HG03469 (cell line): ENCODE measurements around the gene ICAM3.
"Not testable (repeated sequence)": the region's sequence is repeated elsewhere in the genome, so short reads cannot be mapped to it uniquely, and the experiment has no call there.

Source experiments
- ATAC-seq: cut with Tn5 transposase; IDR thresholded peaks from one replicate; pipeline ENCODE4 v1.9.1; 2021; ENCODE audit warnings: mild to moderate bottlenecking, moderate library complexity, moderate number of reproducible peaks; ENCODE audit not compliant: unreplicated experiment

ICAM3 gene

GRCh38 chr19:10352764-10353671, 13.6 kb upstream of the ICAM3 start:
- ATAC-seq: no peak

DNA sequence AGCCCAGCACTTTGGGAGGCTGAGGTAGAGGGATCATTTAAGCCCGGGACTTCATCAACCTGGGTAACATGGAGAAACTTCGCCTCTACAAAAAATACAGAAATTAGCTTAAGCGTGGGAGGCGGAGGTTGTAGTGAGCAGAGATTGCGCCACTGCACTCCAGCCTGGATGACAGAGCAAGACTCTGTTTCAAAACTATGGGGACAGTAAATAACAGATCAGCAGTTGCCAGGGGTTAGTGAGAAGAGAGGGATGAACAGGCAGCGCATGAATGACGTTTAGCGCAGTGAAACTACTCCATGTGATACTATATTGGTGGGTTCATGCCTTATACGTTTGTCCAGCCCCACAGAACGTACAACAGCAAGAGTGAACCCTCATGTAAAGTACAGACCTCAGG, 7.1 kb upstream of the ICAM3 start:
- no peak for ATAC-seq

DNA sequence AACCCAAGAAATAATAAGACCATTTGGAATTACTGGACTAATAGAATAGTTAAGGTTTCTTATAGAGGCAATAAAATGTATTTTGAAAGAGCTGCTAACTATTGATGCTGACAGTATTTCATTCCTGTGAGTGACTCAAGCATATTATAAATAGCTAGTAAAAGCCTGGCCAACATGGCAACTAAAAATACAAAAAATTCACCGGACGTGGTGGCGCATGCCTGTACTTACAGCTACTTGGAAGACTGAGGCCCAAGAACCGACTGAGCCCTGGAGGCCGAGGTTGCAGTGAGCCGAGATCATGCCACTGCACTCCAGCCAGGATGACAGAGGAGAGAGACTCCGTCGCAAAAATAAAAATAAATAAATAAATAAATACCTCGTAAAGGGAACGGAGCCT, 5.4 kb upstream of the ICAM3 start:
- ATAC-seq: no peak

GRCh38 chr19:10343495-10343894, 4.1 kb upstream of the ICAM3 start:
- ATAC-seq: no peak

DNA sequence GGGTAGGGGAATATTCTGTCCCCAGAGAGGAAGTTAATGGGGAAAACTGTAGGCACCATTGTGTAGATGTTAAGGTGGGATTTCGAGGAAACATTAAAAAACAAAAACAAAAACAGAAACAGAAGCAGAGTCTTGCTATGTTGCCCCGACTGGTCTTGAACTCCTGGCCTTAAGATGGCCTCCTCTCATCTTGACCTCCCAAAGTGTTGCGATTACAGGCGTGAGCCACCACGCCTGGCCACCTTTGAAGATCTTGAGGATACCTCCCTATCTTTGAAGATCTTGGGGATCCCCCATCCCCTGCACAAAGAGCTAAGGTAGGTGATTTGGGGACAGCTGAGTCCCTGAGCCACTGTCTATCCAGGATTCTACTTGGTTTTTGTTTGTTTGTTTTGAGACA, 553 bp upstream of the ICAM3 start:
- no peak for ATAC-seq

GRCh38 chr19:10338940-10339339, 484 bp downstream of the ICAM3 start:
- ATAC-seq: no peak

- ATAC-seq: not testable (repeated sequence)
Measured at GRCh38 chr19:10336725-10337124, 2.7 kb downstream of the ICAM3 start.

- ATAC-seq: no peak
Measured at GRCh38 chr19:10335352-10335985, 4.0 kb downstream of the ICAM3 start.

- no peak for ATAC-seq
Measured at GRCh38 chr19:10334588-10335351, 4.7 kb downstream of the ICAM3 start.

DNA sequence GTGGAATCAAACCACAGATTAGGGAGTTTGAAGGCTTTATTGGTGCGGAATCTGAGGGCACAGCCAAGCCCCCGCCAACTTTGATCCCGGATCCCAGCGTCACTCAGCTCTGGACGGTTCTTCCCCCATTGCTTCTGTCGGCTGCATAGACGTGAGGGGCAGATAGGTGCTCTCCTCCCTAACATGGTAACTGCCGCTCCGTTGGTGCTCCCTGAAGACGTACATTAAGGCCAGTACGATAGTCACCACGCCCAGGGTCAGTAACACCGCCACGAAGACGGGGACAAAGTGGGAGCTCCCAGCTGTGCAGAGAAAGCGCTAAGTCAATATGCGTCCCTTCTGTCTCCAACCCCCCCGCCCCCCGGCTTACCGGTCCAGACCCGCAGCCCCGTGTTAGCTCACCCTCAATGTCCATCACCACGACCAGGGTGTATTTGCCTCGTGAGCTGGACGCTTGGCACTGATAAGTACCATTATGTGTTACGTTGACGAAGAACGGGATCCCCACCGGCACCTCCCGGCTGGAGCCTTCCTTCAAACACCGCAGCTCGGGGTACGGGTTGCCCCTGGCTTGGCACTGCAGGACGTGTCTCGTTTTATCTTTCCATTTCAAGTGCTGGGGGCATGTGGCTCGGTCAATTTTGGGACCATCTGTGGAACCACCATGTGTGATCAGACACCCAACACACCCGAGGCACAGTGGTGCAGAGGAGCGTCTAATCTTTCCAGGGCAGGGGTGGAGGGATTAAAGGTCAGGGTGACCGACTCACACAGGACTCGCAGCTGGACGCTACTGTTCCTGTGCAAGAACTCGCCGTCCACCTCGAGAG, 5.5 kb downstream of the ICAM3 start:
- no peak for ATAC-seq

- ATAC-seq: peak; percentile 47
Measured at GRCh38 chr19:10332965-10333757, 6.3 kb downstream of the ICAM3 start, which contains the start of gene RAVER1. Gene RAVER1, minus strand, starts transcription at chr19:10333529. Its CDS starts 22 bp downstream, at chr19:10333507.

DNA sequence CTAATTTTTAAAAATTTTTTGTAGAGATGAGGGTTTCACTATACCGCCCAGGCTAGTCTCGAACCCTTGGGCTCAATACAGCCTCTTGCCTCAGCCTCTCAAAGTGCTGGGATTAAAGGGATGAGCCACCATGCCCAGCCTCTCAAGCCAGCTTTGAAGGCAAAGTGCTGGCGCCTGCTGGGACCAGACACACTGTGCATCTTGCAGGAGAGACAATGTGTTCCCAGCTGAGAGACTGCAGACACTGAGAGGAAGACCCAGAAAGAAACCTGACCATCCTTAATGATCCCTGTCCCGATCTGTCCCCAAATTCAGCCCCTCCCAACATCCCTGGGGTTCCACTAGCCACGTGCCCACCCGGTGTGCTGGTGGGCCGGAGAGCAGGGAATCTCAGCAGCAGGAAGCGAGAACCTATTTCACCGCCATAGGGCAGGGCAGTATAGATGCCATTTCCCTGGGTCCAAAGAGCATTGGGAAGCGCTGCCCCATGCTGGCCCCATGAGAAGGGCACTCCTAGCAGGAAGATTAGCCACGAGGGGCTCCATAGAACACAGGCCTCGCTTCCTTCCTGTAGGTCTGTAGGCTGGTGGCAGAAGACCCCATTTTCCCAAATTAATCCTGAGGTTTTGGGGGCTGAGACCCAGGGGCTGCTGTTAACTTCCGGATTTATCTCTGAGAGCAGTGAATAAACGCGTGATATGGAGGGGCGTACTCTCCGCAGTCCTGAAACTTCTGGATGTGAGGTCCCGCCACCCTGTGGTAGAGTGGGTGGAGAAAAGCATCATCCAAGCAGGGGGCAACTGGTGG, 7.1 kb downstream of the ICAM3 start:
- ATAC-seq: no peak

GRCh38 chr19:10329555-10329954, 9.9 kb downstream of the ICAM3 start:
- ATAC-seq: no peak

GRCh38 chr19:10328558-10329429, 10.6 kb downstream of the ICAM3 start:
- no peak for ATAC-seq

DNA sequence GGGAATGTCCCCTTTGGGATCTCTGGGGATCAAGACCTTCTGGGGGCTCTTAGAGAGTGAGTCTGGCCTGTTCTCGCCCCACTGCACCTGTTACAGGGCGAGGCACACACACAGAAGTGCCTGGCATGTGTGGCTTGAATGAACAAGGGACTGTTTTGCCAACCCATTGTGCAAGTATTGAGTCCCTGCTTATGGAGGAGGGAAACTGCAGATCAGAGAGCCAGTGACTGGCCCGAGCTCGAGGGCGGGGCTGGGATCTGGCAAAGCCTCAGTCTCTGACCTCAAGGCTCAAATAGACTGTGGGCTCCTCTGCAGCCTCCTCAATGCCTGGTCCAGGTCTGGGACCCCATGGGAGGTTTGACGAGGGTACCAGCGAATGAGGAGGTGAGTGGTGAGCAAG, 11.6 kb downstream of the ICAM3 start:
- no peak for ATAC-seq

DNA sequence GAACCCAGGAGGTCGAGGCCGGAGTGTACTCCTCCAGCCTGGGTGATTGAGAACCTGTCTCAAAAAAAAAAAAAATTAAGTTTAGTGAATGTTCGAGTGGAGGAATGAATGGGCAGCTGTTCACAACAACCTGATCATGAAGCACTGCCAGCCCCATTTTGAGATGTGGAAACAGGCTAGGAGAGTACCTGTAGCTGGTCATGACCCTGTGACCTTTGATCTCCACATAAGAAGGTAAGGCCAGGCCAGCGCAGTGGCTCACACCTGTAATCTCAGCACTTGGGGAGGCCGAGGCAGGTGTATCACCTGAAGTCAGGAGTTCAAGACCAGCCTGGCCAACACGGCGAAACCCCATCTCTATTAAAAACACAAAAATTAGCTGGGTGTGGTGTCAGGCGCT, 13.7 kb downstream of the ICAM3 start:
- no peak for ATAC-seq

GRCh38 chr19:10321874-10322835, 17.3 kb downstream of the ICAM3 start:
- no peak for ATAC-seq
